Astrocyte of the cerebellum (primary cell): Measurements from ENCODE around the gene PPP4C.
"Not testable (repeated sequence)": the region's sequence is repeated elsewhere in the genome, so short reads cannot be mapped to it uniquely, and the experiment has no call there.

Experiments used
- DNase-seq: peaks from one replicate; pipeline ENCODE4 v3.0.0-alpha.2; 2011; ENCODE audit warnings: low read depth
- H3K4me3 ChIP-seq: 2 replicates; pipeline ENCODE4 v1.5.1; 2011; ENCODE audit warnings: mild to moderate bottlenecking, low read depth, low read length, moderate library complexity
- CTCF ChIP-seq: IDR thresholded peaks from 2 replicates; pipeline ENCODE4 v1.5.1; 2012; ENCODE audit warnings: low read length, low read depth, moderate library complexity, mild to moderate bottlenecking; ENCODE audit errors: missing control alignments
- in situ Hi-C: cut with HindIII; loops from 2 replicates; pipeline ENCODE4 v1.10.0; 2017; ENCODE audit warnings: low sequenced_read_pairs

The PPP4C gene

GRCh38 chr16:30112197-30113030, 36.6 kb downstream of the PPP4C start:
- H3K4me3 ChIP-seq: no peak overlapping the region
- DNase-seq: no peak
- in situ Hi-C loops: loop anchor here (10.0 kb wide), 1 partner anchor 262 kb away; the partner anchor contains the start of genes MYL11 and TBC1D10B
- TF ChIP-seq CTCF: peak; percentile 45

- H3K4me3 ChIP-seq: no peak within 1 kb of the TSS
- DNase-seq: no peak
- in situ Hi-C loops: loop anchor here (10.0 kb wide), 1 partner anchor 262 kb away; the partner anchor contains the start of genes MYL11 and TBC1D10B
- no peak for TF ChIP-seq CTCF
These were observed 37.4 kb downstream of the PPP4C start, which contains the start of gene GDPD3 for GRCh38 chr16:30113031-30113710. Gene GDPD3, minus strand, starts transcription at chr16:30113537. Its CDS starts 59 bp downstream, at chr16:30113478.

GRCh38 chr16:30113711-30114333, 38.0 kb downstream of the PPP4C start:
- in situ Hi-C loops: loop anchor here (10.0 kb wide), 1 partner anchor 261 kb away; the partner anchor contains the start of genes MYL11 and TBC1D10B
- no peak for TF ChIP-seq CTCF
- no peak for DNase-seq
- H3K4me3 ChIP-seq: no peak overlapping the region

- DNase-seq: no peak
- H3K4me3 ChIP-seq: no peak overlapping the region
- in situ Hi-C loops: loop anchor here (10.0 kb wide), 1 partner anchor 260 kb away; the partner anchor contains the start of genes MYL11 and TBC1D10B
- no peak for TF ChIP-seq CTCF
These were observed 38.6 kb downstream of the PPP4C start for GRCh38 chr16:30114411-30114810.

- H3K4me3 ChIP-seq, DNase-seq: not testable (repeated sequence)
- in situ Hi-C loops: loop anchor here (5.0 to 10.0 kb wide), 3 partner anchors 38 to 260 kb away; partner anchors contain the start of genes MYL11, PPP4C and TBC1D10B
These were observed 39.0 kb downstream of the PPP4C start for GRCh38 chr16:30114833-30115232.

- no peak for DNase-seq
- H3K4me3 ChIP-seq: no peak overlapping the region
- in situ Hi-C loops: loop anchor here (5.0 to 10.0 kb wide), 3 partner anchors 38 to 260 kb away; partner anchors contain the start of genes MYL11, PPP4C and TBC1D10B
- no peak for TF ChIP-seq CTCF
These were observed 39.4 kb downstream of the PPP4C start for GRCh38 chr16:30115238-30115637.
